ENCODE measurements around the gene ISLR.

The ISLR gene

DNA sequence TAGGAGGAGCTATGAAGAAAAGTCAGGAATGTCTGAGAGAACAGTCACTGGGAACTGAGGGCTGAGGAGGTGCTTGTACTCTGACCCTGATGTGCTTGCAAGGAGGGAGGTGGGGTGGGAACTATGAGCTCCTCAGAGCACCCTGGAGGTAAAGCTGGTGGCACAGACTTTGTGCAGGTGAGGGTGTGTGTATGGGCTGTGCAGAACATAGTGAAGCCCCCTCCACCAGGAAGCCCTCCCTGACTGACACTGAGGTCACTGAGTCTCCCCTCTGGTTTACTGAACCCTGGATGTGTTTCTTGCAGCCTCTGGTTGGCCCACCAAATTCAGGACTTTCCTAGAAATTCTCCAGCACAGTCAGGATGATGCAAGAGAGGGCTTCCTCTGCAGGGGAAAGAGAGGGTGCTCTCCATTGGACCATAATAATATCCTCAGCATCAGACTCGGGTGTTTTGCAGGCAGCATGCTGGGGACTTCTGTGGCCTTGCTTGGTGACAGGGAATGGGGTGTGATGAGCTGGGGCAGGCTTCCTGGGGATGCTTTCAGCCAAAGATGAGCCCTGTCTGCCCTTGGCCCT lies 1.5 kb upstream of the ISLR start:
- H3K36me3 ChIP-seq (ENCODE audit: control insufficient read depth in 5 of 5, insufficient read depth in 5 of 5, low read length in 5 of 5): peaks cover 0 to 5% (median 0%) of the 10 kb centered on the region in 5 donors
- H3K9ac ChIP-seq (ENCODE audit: low read length in 5 of 5): peak overlapping the region in 1 of 5 donors; percentile 62
- H3K27me3 ChIP-seq (ENCODE audit: control insufficient read depth in 5 of 5, insufficient read depth in 4 of 5, low read length in 5 of 5): peaks cover 0 to 3% (median 0%) of the 10 kb centered on the region in 5 donors
- peak overlapping the region in 1 of 5 donors; percentile 18 for H3K4me3 ChIP-seq (ENCODE audit: low read depth in 1 of 5, low read length in 5 of 5)
- H3K27ac ChIP-seq (ENCODE audit: low read depth, low read length): peak overlapping the region; percentile 69
- peaks cover 7 to 71% (median 58%) of the 10 kb centered on the region in 5 donors for H3K4me1 ChIP-seq (ENCODE audit: control insufficient read depth in 5 of 5, insufficient read depth in 5 of 5, low read length in 5 of 5)
- H3K9me3 ChIP-seq (ENCODE audit: control insufficient read depth in 5 of 5, low read length in 5 of 5): no peaks in the 10 kb centered on the region

DNA sequence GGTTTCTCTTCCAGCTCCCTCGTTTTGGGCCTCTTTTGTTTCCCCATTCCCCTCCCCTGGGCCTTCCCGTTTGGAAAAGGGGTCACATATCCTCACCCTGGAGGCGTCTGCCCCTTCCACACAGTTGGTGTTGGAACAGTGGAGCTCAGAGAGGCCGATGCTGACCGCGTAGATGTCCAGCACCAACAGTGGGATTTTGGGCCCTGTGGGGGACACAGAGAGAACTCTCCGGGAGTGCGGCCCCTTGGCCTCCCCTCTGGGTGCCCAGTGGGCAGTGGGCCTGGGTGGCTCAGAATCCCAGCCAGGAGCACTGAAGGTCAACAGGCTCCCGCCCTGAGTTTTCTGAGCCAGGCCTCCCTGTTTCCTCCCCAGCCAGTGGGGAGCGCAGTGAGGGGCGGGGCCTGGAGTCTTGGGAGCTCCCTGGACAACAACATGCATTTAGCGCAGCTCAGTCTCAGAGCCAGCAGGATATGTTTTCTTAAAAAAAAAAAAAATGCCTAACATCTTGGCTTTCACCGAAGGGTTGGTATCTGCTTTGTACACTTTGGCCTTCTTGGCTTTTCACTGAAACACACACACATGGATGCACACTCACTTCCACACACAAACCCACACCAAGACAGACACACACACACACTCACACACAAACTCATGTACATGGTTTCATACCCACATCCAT lies 670 bp upstream of the ISLR start:
- Histone ChIP-seq H3K4me1 (ENCODE audit: control insufficient read depth in 5 of 5, insufficient read depth in 5 of 5, low read length in 5 of 5) (peaks cover 7 to 79% (median 64%) of the 10 kb centered on the region in 5 donors), H3K27ac (ENCODE audit: low read depth, low read length) (peak overlapping the region; percentile 69), H3K4me3 (ENCODE audit: low read depth in 1 of 5, low read length in 5 of 5) (peak overlapping the region in 4 of 5 donors; percentile 57 to 66 (median 63)), H3K9ac (ENCODE audit: low read length in 5 of 5) (peak overlapping the region in 1 of 5 donors; percentile 62), H3K9me3 (ENCODE audit: control insufficient read depth in 5 of 5, low read length in 5 of 5) (no peaks in the 10 kb centered on the region), H3K27me3 (ENCODE audit: control insufficient read depth in 5 of 5, insufficient read depth in 4 of 5, low read length in 5 of 5) (peaks cover 0 to 3% (median 0%) of the 10 kb centered on the region in 5 donors), H3K36me3 (ENCODE audit: control insufficient read depth in 5 of 5, insufficient read depth in 5 of 5, low read length in 5 of 5) (peaks cover 0 to 8% (median 0%) of the 10 kb centered on the region in 5 donors)

DNA sequence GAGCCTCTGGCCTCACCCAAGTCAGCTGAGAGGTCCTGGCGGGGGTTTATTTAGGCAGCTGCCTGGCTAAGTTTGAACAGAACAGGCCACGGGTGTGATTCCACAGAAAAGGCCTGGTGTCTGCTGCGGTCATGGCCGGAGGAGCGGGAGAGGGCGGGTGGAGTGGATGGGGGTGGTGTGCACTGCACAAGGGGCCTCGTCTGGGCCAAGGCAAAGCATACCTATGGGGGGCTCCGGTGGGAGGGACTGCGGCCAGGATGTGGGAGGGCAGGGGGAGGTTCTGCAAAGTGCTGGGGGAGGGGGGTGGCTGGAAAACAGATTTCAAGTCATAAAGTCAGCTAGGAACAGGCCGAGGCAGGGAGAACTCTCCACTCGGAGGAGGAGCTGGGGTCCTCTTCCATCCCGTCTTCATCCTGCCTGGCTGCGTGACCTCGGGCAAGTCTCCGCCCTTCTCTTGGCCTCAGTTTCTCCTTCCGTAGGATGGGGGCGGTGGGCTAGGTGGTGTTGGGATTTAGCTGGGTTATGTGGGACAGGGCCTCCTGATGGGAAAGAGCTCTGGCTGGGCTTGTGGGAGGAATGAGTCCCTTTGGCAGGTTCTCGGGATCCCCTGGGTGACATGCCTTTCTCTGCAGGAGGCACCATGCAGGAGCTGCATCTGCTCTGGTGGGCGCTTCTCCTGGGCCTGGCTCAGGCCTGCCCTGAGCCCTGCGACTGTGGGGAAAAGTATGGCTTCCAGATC lies 878 bp downstream of the ISLR start:
- H3K4me1 ChIP-seq (ENCODE audit: control insufficient read depth in 5 of 5, insufficient read depth in 5 of 5, low read length in 5 of 5): peaks cover 13 to 83% (median 72%) of the 10 kb centered on the region in 5 donors

DNA sequence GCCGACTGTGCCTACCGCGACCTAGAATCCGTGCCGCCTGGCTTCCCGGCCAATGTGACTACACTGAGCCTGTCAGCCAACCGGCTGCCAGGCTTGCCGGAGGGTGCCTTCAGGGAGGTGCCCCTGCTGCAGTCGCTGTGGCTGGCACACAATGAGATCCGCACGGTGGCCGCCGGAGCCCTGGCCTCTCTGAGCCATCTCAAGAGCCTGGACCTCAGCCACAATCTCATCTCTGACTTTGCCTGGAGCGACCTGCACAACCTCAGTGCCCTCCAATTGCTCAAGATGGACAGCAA lies 1.4 kb downstream of the ISLR start:
- Histone ChIP-seq H3K9ac (ENCODE audit: low read length in 5 of 5) (peak overlapping the region in 2 of 5 donors; percentile 19 to 48), H3K27ac (ENCODE audit: low read depth, low read length) (no peak overlapping the region), H3K9me3 (ENCODE audit: control insufficient read depth in 5 of 5, low read length in 5 of 5) (no peaks in the 10 kb centered on the region), H3K4me1 (ENCODE audit: control insufficient read depth in 5 of 5, insufficient read depth in 5 of 5, low read length in 5 of 5) (peaks cover 13 to 88% (median 77%) of the 10 kb centered on the region in 5 donors), H3K4me3 (ENCODE audit: low read depth in 1 of 5, low read length in 5 of 5) (peak overlapping the region in 4 of 5 donors; percentile 57 to 65 (median 60)), H3K36me3 (ENCODE audit: control insufficient read depth in 5 of 5, insufficient read depth in 5 of 5, low read length in 5 of 5) (peaks cover 0 to 8% (median 0%) of the 10 kb centered on the region in 5 donors), H3K27me3 (ENCODE audit: control insufficient read depth in 5 of 5, insufficient read depth in 4 of 5, low read length in 5 of 5) (peaks cover 0 to 6% (median 0%) of the 10 kb centered on the region in 5 donors)

More for the DNA sequence above, 878 bp downstream of the ISLR start:
- Histone ChIP-seq H3K36me3 (ENCODE audit: control insufficient read depth in 5 of 5, insufficient read depth in 5 of 5, low read length in 5 of 5) (peaks cover 0 to 8% (median 0%) of the 10 kb centered on the region in 5 donors), H3K27me3 (ENCODE audit: control insufficient read depth in 5 of 5, insufficient read depth in 4 of 5, low read length in 5 of 5) (peaks cover 0 to 3% (median 0%) of the 10 kb centered on the region in 5 donors), H3K9me3 (ENCODE audit: control insufficient read depth in 5 of 5, low read length in 5 of 5) (no peaks in the 10 kb centered on the region), H3K9ac (ENCODE audit: low read length in 5 of 5) (peak overlapping the region in 2 of 5 donors; percentile 26 to 48), H3K4me3 (ENCODE audit: low read depth in 1 of 5, low read length in 5 of 5) (peak overlapping the region; percentile 57 to 65 (median 61)), H3K27ac (ENCODE audit: low read depth, low read length) (peak overlapping the region; percentile 69)

DNA sequence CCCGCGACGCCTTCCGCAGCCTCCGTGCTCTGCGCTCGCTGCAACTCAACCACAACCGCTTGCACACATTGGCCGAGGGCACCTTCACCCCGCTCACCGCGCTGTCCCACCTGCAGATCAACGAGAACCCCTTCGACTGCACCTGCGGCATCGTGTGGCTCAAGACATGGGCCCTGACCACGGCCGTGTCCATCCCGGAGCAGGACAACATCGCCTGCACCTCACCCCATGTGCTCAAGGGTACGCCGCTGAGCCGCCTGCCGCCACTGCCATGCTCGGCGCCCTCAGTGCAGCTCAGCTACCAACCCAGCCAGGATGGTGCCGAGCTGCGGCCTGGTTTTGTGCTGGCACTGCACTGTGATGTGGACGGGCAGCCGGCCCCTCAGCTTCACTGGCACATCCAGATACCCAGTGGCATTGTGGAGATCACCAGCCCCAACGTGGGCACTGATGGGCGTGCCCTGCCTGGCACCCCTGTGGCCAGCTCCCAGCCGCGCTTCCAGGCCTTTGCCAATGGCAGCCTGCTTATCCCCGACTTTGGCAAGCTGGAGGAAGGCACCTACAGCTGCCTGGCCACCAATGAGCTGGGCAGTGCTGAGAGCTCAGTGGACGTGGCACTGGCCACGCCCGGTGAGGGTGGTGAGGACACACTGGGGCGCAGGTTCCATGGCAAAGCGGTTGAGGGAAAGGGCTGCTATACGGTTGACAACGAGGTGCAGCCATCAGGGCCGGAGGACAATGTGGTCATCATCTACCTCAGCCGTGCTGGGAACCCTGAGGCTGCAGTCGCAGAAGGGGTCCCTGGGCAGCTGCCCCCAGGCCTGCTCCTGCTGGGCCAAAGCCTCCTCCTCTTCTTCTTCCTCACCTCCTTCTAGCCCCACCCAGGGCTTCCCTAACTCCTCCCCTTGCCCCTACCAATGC lies 2.0 kb downstream of the ISLR start:
- Histone ChIP-seq H3K9ac (ENCODE audit: low read length in 5 of 5) (peak overlapping the region in 1 of 5 donors; percentile 24), H3K9me3 (ENCODE audit: control insufficient read depth in 5 of 5, low read length in 5 of 5) (no peaks in the 10 kb centered on the region), H3K27ac (ENCODE audit: low read depth, low read length) (no peak overlapping the region), H3K27me3 (ENCODE audit: control insufficient read depth in 5 of 5, insufficient read depth in 4 of 5, low read length in 5 of 5) (peaks cover 0 to 11% (median 0%) of the 10 kb centered on the region in 5 donors), H3K4me1 (ENCODE audit: control insufficient read depth in 5 of 5, insufficient read depth in 5 of 5, low read length in 5 of 5) (peaks cover 18 to 94% (median 83%) of the 10 kb centered on the region in 5 donors), H3K4me3 (ENCODE audit: low read depth in 1 of 5, low read length in 5 of 5) (peak overlapping the region in 4 of 5 donors; percentile 57 to 65 (median 60)), H3K36me3 (ENCODE audit: control insufficient read depth in 5 of 5, insufficient read depth in 5 of 5, low read length in 5 of 5) (peaks cover 0 to 8% (median 0%) of the 10 kb centered on the region in 5 donors)

DNA sequence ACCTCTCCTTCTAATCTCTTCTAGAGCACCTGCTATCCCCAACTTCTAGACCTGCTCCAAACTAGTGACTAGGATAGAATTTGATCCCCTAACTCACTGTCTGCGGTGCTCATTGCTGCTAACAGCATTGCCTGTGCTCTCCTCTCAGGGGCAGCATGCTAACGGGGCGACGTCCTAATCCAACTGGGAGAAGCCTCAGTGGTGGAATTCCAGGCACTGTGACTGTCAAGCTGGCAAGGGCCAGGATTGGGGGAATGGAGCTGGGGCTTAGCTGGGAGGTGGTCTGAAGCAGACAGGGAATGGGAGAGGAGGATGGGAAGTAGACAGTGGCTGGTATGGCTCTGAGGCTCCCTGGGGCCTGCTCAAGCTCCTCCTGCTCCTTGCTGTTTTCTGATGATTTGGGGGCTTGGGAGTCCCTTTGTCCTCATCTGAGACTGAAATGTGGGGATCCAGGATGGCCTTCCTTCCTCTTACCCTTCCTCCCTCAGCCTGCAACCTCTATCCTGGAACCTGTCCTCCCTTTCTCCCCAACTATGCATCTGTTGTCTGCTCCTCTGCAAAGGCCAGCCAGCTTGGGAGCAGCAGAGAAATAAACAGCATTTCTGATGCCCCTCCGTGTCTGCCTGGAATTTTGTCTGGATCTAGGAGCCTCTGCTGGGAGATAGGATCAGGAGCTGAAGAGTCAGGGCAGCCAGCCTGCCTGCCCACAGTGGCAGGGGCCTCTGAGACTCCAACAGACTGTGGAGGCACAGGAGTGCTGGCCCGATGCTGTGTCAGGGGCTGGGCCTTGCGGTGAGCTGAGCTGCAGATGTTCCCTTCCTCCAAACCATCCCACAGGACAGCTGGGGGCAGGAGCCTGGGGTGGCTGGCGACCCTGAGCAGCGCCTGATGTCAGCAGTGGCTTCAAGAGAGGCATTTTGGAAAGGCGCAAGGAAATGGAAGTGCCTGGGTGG lies 3.0 kb downstream of the ISLR start:
- Histone ChIP-seq H3K4me3 (ENCODE audit: low read depth in 1 of 5, low read length in 5 of 5) (peak overlapping the region in 1 of 5 donors; percentile 11), H3K27ac (ENCODE audit: low read depth, low read length) (no peak overlapping the region), H3K27me3 (ENCODE audit: control insufficient read depth in 5 of 5, insufficient read depth in 4 of 5, low read length in 5 of 5) (peaks cover 0 to 12% (median 0%) of the 10 kb centered on the region in 5 donors), H3K36me3 (ENCODE audit: control insufficient read depth in 5 of 5, insufficient read depth in 5 of 5, low read length in 5 of 5) (peaks cover 0 to 8% (median 0%) of the 10 kb centered on the region in 5 donors), H3K4me1 (ENCODE audit: control insufficient read depth in 5 of 5, insufficient read depth in 5 of 5, low read length in 5 of 5) (peaks cover 18 to 95% (median 90%) of the 10 kb centered on the region in 5 donors), H3K9me3 (ENCODE audit: control insufficient read depth in 5 of 5, low read length in 5 of 5) (no peaks in the 10 kb centered on the region), H3K9ac (ENCODE audit: low read length in 5 of 5) (peak overlapping the region in 1 of 5 donors; percentile 37)

DNA sequence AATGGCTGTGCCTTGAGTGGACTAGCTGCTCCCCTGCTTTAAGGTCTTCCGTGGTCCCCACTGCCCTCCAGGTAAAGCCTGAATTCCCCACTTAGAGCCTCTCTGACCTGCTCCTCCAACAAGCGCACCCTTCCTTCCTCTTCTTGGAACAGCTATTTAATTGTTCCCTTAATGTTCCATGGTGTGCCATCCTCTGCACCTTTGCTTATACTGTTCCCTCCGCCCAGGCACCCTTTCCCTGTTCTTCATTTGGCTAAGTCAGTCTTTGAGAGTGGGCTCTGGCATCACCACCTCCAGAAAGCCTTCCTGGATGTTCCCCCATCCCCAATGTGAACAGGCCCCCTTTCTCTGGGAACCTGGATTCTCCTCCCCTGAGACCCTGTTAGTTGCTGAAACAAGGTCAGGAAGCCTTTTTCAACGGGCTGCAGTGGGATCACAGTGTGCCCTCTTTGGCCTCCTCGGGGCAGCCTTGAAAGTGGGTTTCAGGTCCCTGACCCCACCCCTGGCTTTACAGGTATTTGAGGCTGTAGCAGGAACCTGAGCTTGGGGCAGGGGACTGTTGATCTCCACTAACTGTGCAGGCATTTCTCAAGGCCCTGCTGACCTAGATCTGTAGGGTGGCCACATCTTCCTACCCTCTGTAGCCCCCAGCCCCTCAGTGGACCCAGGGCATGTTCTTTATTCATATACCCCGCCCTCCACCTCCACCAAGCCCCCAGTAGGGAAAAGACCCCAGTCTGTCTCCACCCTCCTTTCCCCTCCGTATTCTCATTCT lies 5.0 kb downstream of the ISLR start:
- peaks cover 0 to 8% (median 0%) of the 10 kb centered on the region in 5 donors for H3K36me3 ChIP-seq (ENCODE audit: control insufficient read depth in 5 of 5, insufficient read depth in 5 of 5, low read length in 5 of 5)
- H3K4me3 ChIP-seq (ENCODE audit: low read depth in 1 of 5, low read length in 5 of 5): no peak overlapping the region
- H3K27me3 ChIP-seq (ENCODE audit: control insufficient read depth in 5 of 5, insufficient read depth in 4 of 5, low read length in 5 of 5): peaks cover 0 to 12% (median 0%) of the 10 kb centered on the region in 5 donors
- peaks cover 11 to 76% (median 73%) of the 10 kb centered on the region in 5 donors for H3K4me1 ChIP-seq (ENCODE audit: control insufficient read depth in 5 of 5, insufficient read depth in 5 of 5, low read length in 5 of 5)
- H3K27ac ChIP-seq (ENCODE audit: low read depth, low read length): peak overlapping the region; percentile 67
- H3K9me3 ChIP-seq (ENCODE audit: control insufficient read depth in 5 of 5, low read length in 5 of 5): no peaks in the 10 kb centered on the region
- H3K9ac ChIP-seq (ENCODE audit: low read length in 5 of 5): no peak overlapping the region

DNA sequence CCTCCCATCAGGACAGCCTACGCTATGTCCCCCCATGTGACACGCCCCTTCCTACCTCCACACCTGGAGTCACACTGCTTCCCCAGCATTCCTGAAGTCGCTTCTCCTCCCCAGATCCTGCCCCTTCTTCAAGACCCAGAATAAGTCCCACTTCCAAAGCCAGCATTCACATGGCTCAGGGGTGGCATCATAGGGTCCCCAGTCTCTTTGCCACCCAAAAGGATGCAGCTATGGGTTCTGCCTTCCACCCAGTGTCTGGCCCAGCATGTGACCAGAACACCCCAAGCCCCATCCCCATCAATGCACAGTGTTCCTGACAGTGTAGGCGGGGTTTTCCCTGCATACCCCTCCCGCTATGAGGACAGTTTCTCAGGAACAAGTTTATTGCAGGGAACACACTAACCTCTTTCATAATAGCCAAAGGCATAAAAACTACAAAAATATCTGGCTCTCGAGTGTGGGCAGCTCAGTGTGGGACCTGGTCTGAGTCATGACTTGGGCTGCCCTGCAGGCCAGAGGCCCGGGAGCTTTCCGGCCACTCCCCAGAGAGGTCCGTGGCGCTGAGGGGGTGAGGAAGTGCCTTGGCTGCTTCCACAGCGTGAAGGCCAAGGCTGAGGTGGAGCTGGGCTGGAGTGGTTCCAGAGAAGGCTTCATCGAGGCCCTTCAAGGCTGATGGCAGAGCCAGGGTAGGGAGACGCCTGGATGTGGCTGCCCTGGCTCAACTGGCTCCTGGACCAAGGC lies 5.8 kb downstream of the ISLR start:
- Histone ChIP-seq H3K4me1 (ENCODE audit: control insufficient read depth in 5 of 5, insufficient read depth in 5 of 5, low read length in 5 of 5) (peaks cover 11 to 69% (median 66%) of the 10 kb centered on the region in 5 donors), H3K27me3 (ENCODE audit: control insufficient read depth in 5 of 5, insufficient read depth in 4 of 5, low read length in 5 of 5) (peaks cover 0 to 12% (median 0%) of the 10 kb centered on the region in 5 donors), H3K4me3 (ENCODE audit: low read depth in 1 of 5, low read length in 5 of 5) (peak overlapping the region in 1 of 5 donors; percentile 18), H3K36me3 (ENCODE audit: control insufficient read depth in 5 of 5, insufficient read depth in 5 of 5, low read length in 5 of 5) (peaks cover 0 to 8% (median 0%) of the 10 kb centered on the region in 5 donors), H3K9ac (ENCODE audit: low read length in 5 of 5) (no peak overlapping the region), H3K9me3 (ENCODE audit: control insufficient read depth in 5 of 5, low read length in 5 of 5) (no peaks in the 10 kb centered on the region), H3K27ac (ENCODE audit: low read depth, low read length) (peak overlapping the region; percentile 67)
